HL-60/S4 (cell line): ENCODE data around the gene ZFP3.
"Not testable (repeated sequence)": the region's sequence is repeated elsewhere in the genome, so short reads cannot be mapped to it uniquely, and the experiment has no call there.

ENCODE experiments used
- in situ Hi-C: fragments of 300-500 bp; cut with MboI; formaldehyde crosslinking; loops from 2 replicates; pipeline ENCODE4 v1.14.3; 2022; ENCODE audit warnings: low sequenced_read_pairs

Gene ZFP3

DNA sequence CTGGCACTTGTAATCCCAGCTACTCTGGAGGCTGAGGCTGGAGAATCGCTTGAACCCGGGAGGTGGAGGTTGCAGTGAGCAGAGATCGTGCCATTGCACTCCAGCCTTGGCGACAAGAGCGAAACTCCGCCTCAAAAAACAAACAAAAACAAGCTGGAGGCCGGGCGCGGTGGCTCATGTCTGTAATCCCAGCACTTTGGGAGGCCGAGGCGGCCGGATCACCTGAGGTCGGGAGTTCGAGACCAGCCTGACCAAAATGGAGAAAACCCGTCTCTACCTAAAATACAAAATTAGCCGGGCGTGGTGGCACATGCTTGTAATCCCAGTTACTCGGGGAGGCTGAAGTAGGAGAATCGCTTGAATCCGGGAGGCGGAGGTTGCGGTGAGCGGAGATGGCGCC is 992 bp upstream of the ZFP3 start:
- in situ Hi-C loops: not testable (repeated sequence)

DNA sequence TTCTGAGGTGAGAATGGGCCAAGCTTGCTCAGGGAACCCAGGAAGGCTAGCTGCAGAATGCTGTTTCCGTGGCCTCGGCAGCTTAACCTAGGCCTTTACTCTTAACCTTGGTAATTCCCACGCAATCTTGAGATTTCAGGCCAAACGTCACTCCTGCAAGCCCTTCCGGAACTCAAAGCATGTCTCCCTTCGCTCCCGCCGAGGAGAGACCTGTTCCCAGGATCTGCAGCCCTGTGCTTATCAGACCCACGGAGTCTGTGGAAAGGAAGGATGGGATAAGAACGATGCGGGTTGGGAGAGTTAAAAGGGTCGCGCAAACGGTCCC is 524 bp upstream of the ZFP3 start:
- in situ Hi-C loops: no loop called here

DNA sequence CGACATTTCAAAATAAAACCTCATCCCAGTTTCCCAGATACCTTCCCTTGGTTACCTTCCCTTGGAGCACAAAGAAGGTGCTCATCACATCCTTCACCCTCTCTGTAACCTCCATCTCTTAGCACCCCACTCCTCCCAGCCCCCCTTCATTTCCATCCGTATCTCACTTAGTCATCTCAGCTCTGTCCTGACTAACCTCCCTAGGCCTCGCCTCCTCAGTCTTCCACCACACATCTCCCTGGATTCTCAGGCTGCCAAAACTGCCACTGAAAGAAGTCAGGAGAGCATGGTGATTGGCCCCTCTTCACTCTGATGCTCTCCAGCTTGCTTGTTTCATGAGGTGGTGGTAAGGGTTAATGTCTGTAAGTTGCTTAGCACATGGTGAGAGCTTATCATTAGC is 2.3 kb downstream of the ZFP3 start:
- in situ Hi-C loops: no loop called here

DNA sequence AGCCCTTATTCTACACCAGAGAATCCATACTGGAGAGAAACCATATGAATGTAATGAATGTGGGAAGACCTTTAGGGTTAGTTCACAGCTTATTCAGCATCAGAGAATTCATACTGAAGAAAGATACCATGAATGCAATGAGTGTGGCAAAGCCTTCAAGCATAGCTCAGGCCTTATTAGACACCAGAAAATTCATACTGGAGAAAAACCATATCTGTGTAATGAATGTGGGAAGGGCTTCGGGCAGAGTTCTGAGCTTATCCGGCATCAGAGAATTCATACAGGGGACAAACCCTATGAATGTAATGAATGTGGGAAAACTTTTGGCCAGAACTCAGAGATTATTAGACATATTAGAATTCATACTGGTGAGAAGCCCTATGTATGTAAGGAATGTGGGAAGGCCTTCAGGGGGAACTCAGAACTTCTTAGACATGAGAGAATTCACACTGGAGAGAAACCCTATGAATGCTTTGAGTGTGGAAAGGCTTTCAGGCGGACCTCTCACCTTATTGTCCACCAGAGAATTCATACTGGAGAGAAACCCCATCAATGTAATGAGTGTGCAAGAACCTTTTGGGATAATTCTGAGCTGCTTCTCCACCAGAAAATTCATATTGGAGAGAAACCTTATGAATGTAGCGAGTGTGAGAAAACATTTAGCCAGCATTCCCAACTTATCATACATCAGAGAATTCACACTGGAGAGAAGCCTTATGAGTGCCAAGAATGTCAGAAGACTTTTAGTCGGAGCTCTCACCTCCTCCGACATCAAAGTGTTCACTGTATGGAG is 14.1 kb downstream of the ZFP3 start:
- in situ Hi-C loops: no loop called here

DNA sequence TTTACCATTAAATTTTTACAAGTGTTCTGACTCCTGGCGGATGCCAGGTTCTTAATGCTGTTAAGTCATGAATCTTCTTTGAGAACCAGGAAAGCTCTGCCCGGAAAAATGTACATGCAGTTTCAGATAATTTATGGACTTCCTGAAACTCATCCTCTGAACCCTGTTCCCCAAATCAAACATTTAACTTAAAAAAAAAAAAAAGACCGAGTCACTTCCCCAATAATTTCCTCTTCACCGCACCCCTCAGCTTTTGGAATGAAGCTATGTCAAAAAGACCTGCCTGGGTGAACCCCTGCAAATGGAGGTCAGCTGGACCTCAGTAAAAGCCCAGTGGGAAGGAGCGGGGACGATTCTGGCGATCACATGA is 18.4 kb downstream of the ZFP3 start:
- in situ Hi-C loops: no loop called here

DNA sequence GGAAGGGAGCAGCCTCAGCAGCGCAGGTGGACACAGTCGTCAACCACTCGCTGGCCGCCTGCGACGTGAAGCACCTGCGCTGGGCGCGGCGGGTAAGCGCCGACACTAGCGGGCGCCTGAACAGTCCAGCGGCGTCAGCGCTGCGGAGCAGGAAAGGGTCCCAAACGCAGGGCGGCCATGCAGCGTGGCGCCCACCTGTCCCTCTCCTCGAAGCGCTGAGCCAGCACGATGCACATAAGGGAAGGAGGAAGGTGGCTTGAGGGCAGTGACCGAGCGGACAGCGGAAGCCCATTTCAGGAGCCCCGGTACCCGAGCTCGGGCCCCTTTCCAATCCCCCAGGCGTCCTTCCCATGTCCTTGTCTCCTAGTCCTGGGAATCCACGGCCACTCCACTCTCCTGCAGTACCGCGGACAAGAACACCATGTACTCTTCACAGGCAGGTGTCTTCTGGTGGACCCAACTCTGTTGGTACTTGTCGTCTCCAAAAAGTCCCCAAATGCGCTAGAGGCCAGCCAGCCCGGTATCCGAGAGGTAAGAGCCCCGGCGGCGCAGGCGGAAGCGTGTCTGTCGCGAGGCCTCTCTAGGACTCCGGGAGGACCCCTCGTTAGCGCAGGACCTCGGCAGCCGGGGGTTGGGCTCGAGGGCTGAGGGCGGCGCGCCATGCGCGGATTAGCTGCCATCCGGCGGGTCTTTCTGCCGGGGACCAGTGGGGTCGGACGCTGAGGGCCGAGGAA is 19.0 kb downstream of the ZFP3 start:
- in situ Hi-C loops: no loop called here

DNA sequence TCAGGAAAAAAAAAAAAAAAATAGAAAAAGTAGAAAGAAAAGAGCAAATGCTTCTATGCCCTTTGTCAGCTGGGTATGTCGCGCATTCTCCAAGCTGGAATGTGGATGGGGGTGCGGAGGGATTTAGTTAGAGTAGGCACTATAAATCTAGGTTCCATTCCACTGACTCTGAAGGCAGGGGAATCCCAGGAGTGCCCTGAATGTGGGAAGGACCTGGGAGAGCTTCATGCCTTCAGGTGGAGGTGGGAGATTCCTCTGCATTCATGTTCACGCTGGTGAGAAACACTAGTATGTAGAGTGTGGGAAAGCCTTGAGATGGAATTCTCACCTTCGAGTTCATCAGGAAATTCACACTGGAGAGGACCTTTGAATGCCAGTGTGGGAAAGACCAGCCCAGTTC is 21.0 kb downstream of the ZFP3 start:
- in situ Hi-C loops: no loop called here

DNA sequence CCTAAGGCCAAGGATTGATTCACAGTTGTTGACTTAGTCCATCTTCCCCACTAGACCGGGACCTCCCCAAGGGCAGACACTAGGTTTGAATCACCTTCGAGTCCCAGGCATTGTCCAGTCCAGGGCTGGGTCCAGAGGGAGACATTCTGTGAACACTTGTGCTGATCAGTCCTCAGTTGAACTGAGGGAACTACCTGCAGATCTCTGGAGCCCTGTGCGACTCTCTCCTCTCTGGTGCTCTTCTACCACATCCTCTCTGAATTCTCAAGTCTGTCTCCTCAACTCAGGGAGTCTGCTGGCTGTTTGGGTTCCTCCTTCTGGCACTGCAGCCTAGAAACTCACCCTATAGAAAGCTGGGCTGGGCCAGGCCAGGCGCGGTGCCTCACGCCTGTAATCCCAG is 22.6 kb downstream of the ZFP3 start:
- in situ Hi-C loops: no loop called here

DNA sequence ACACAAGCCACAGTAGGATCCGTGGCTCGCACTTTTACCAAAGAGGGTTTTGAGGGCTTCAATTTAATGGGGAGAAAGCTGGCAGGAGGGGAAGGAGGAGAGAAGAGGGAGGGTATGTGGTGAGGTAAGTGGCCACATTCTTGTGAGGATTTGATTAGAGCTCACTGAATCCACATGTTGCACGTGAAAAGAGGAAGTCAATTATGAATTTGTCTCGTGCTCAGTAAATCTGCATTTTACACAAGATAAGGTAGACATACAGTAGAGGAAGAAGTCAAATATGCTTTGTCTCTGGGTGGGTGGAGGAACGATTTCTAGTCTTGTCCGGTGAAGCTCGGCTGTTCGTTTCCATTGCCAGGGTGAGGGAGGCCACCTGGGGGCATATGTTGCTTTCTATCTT is 32.5 kb downstream of the ZFP3 start:
- in situ Hi-C loops: no loop called here

DNA sequence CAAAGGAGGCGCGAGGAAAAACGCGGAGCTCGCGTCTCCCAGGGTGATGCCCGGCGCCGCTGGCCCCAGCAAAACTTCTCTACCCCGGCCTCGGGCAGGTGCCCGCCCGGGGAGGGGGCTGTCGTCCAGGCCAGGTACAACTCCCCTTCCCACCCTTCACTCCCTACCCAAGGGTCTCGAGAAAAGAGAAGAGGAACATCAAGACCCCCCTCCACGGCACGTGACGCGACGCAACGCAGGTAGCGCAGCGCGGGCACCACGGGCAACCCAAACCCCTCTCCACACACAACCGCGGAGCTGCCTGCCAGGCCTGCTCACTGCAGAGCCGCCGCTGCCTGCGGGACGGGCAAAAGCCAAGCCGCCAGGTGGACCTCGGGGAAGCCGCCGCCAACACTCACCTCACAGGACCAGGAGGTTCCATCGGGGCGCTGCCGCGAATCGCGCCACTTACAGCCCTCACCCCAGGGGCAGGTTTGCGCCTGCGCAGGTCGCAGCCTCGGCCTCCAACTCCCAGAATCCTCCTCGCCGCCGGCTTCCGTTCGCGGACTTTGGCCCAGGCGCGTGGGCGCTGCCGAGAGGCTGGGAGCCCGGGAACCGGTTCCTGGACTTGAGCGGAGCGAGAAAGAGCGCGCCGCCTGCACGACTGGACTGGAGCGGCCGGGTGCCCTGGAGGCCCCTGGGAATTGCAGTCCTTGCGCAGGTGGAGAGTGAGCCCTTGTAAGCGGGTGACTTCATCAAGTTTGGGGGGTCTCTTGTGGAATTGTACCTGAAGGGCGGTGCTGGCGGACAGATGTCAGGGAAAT is 33.3 kb downstream of the ZFP3 start, which contains the start of gene ZNF232:
ZNF232 (minus strand) TSS at position 477 of the 803 bp plus-strand sequence; CDS start at position 421, 56 bp downstream.
- in situ Hi-C loops: no loop called here

DNA sequence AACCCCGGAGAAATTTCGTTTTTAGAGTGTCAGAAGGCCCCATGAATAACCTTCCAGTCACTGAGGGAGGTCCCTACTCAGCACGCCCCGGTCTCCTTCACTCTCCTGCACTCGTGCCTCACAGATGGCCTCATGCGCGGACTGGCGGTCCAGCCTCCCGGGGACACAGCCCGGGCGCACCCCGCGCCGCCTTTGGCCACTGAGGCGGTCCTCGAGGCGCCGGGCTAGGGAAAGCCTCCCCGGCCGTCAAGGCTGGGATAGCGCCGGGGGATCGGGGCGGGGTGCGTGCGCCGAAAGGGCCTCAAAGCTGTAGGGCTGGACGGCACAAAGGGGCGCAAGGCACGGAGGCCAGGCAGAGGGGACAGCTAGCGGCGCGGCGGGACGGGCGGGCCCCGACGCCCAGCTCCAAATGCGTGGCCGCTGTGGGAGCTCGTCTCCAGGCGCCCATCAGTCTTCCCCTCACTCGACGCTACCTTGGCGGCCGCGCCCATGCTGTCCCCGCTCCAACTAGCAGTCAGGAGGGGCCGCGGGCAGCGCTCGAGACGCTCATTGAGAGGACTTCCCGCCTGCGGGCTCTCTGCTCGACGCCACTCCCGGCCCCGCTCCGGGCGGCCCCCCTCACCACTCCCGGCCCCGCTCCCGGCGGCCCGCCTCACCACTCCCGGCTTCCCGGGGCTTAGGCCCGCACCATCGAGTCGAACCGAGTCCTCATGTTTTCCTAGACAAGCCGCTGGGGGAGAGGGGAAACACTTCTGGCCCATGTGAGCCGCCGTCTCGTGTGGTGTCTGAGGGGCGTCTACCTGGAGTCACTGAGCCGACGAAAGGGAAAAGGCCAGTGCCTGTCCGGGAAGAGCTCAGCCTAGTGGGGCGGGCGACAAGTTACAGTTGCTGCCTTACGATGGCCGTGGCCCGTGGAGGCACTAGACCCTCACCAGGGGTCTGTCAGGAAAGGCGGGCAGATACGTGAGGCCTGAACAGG is 37.7 kb downstream of the ZFP3 start, which contains the start of gene USP6:
USP6 (plus strand) TSS at position 360 of the 979 bp plus-strand sequence. CDS start 14,336 bp downstream, outside the sequence.
- in situ Hi-C loops: no loop called here

DNA sequence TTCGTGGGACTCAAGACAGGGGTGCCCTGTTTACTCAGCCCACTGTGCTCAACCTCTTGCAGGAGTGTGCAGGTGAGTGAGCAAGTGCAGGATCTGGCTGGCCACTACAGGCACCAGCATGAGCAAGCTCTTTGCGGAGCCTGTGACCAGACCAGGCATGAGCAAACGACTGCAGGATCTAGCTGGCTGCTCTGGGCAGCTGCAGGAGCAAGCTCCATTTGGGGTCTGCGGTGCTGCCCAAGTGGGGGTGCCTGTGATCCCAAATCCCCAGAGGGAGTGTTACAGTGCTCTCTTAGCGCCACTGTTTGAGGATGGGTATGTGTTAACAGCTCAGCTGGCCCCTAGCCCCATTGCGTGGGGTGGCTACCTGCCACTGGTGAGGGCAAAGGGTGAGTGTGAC is 40.0 kb downstream of the ZFP3 start:
- in situ Hi-C loops: no loop called here

DNA sequence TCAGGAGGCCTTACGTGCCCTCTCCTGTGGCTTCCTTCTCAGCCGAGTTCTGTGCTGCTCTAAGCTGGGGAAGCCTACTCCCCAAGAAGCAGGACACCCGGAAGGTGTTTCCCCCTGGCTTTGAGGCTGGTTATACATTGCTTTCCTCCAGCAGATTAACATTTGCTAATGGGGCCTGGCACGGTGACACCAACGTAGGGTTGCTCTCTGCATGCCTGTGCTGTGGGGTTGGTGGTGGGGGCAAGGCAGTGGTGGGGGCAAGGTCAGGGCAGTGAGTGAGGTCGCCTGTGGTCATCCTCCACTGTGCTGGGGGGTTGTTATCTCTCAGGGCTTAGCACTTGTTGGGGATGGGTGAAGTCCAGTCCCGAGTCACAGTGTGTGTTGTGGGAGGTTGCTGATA is 41.8 kb downstream of the ZFP3 start:
- in situ Hi-C loops: no loop called here

DNA sequence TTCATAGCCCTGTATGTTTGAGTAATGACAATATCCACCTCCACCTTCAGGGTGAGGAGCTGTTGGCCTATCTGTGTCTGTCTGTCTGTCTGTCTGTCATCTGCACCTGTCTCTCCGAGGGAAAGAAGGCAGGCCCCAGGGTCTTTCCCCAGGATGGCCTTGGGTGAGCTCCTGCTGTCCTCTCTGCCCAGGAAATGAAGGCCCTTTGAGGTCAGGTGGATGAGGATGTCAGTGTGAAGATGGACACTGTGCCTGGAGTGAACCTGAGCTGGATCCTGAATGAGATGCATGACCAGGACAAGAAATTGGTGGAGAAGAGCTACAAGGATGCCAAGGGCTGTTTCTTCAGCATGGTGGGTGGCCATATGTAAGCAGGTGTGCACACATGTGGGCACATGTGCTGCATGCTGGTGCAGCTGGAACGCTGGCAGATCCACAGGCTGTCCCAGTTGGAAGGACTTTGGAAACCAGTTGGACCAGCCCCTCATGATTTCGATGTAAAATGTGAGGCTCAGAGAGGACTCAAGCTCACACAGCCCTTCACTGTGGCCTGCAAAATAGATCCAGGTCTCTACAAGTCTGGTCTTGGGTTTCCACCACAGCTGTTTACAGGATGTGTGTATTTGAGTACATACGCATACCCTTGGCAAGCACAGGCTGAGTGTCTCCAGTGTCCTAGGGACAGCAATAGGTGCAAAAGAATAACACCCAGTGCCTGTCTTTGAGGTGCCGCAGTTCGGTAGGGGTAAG is 42.3 kb downstream of the ZFP3 start:
- in situ Hi-C loops: not testable (repeated sequence)

DNA sequence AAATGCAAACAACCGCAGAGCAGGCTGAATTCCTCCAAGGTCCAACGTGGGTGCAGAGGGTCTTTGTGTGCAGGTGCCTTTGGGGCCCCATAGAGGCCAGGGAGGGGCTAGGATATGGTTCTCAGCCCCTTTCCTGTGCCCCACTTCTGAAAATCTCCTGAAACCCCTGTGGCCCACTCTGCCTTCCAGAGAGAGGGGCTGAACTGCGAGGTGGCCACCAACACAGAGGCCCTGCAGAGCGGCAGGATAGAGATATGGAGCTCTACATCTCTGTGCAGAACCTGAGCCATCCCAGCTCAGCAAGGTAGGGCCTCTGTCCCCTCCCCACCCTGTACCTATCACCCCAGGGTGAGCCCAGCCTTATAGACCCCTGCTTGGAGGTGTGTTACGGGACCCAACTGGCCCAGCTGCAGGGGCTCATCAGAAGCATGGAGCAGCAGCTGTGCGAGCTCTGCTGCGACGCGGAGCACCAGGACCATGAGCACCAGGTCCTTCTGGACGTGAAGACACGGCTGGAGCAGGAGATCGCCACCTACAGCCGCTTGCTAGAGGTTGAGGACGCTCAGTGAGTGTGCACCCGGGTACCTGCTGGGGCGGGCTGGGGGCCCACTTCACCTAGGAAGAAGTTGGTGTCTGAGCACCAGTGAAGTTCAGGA is 43.0 kb downstream of the ZFP3 start:
- in situ Hi-C loops: no loop called here

DNA sequence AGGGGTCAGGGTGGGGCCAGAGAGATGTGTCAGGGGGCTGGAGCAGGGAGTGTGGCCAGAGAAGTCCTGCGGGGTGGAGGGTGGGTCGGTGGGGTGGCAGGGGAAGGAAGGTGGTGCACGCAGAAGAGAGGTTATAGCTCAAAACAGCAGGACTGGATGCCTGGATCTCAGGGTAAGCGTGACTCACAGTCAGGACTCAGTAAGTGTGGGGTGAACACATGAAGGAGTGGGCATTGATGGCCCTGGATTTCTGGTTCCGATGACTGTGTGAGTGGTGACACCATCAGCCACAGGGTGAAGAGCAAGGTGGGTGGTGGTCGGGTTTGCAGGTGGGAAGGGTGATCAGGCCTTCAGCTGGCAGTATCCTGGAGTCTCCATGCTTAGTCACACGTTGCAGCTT is 43.8 kb downstream of the ZFP3 start:
- in situ Hi-C loops: not testable (repeated sequence)

DNA sequence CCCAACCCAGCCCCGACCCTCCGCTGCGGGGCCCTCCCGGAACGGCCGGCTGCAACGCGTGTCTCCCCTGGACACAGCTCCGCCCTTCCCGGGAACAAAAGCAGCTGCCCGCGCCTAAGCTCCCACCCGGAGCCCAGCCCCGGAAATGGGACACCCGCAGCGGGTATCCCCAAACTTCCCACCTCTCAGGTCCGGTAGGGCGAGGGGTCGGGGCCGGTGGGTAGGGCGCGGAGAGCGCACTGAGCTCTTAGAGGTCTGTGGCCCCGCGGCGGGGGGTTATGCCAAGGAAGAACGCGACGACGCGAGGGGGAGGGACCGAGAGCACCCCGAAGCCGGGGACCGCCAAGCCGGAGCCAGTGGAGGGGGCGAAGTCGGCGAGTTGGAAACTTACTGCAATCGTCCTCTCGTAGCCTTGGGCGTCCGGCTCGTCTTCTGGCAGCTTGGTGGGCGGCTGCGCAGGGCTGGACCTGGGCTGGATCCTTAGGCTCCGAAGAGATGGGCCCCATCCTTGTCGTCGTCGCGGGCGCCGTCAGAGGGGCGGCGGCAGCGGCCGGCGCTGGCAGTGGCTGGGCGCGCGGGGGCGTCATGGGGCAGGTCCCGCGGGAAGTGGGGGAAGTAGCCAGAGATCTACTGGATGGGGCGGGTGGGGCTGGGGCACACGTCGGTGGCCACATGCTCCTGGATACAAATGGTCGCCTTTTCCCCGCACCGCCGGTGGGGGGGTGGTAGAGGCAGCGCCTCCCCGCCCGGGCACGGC is 44.5 kb downstream of the ZFP3 start:
- in situ Hi-C loops: no loop called here

DNA sequence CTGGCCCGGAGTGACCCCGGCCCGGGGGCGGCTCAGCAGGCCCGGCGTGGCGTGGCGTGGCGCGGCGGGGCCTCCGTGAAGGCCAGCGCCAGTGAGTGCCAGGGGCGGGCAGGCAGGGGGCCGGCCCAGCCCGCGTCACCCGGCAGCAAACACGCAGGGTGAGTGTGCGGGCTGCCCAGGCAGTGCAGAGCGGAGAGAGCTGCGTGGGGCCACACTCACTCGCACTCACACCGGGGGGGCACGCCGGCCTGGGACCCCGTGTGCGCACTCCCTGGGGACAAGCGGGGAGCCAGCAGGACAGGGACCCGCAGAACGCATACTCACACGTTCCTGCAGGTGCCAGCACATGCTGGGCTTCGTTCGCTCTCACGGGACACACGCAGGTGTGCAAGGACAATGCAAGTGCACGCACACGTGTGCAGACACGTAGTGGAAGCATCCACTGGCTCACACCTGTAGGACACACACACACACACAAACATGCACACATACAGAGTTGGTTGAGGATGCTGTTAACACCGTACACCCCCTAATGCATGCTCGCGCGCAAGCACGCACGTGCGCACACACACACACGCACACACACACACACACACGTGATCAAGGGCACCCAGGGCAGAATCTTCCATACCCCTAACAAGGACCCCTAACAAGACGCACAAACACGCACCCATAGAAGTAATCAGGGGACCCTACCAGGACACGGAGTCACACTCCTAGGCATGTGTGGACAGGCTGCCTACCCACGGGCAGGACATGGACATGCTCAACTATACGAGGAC is 45.3 kb downstream of the ZFP3 start:
- in situ Hi-C loops: no loop called here
